ENCODE measurements around the gene OR2AE1. TPM values are rescaled to one million over a fixed set of nuclear protein-coding genes. Genes with fewer than 3 reads are reported as not detected.

Gene OR2AE1
- total and polyA plus RNA-seq, 2 of the 13 experiments (the other 11 are each of a cell fraction or from before 2014, with no cell fraction given) = not detected

- TF ChIP-seq DRAP1 (CRISPR knock-in tag; IDR thresholded peaks at IDR 0.05) (peak; percentile 93), NKX3-1 (CRISPR knock-in tag; IDR thresholded peaks at IDR 0.05) (peak; percentile 35), ASH2L (IDR thresholded peaks at IDR 0.05; ENCODE audit: insufficient read length, low read depth, low read length) (peak; percentile 69), SOX6 (IDR thresholded peaks at IDR 0.05) (no peak), SOX6 (CRISPR knock-in tag; IDR thresholded peaks at IDR 0.05) (peak; percentile 60), SIN3A (IDR thresholded peaks at IDR 0.05; ENCODE audit: borderline replicate concordance, low read depth, low read length) (0 out of 2 replicates have a peak, but pooled peaks have one; percentile 48), MTF2 (CRISPR knock-in tag; IDR thresholded peaks at IDR 0.05; ENCODE audit: borderline replicate concordance) (no peak), EED (CRISPR knock-in tag; IDR thresholded peaks at IDR 0.05) (no peak), ZBED4 (CRISPR knock-in tag; IDR thresholded peaks at IDR 0.05; ENCODE audit: borderline replicate concordance) (no peak), ZNF776 (CRISPR knock-in tag; IDR thresholded peaks at IDR 0.05) (no peak), ZNF792 (CRISPR knock-in tag; IDR thresholded peaks at IDR 0.05) (0 out of 2 replicates have a peak, but pooled peaks have one; percentile 30), PBX2 (CRISPR knock-in tag; IDR thresholded peaks at IDR 0.05) (no peak), ELF3 (CRISPR knock-in tag; IDR thresholded peaks at IDR 0.05) (peak; percentile 8; the same call in 1 of the 2 replicates), ZNF121 (CRISPR knock-in tag; IDR thresholded peaks at IDR 0.05) (no peak), ZSCAN31 (CRISPR knock-in tag; IDR thresholded peaks at IDR 0.05; ENCODE audit: low read depth) (peak; percentile 62; the same call in 1 of the 2 replicates), ZFP36L2 (CRISPR knock-in tag; IDR thresholded peaks at IDR 0.05) (no peak), BCL6 (CRISPR knock-in tag; IDR thresholded peaks at IDR 0.05) (peak; percentile 85), IRF2 (CRISPR knock-in tag; IDR thresholded peaks at IDR 0.05) (peak; percentile 46; the same call in 1 of the 2 replicates), MXD4 (CRISPR knock-in tag; IDR thresholded peaks at IDR 0.05) (0 out of 2 replicates have a peak, but pooled peaks have one; percentile 23), TEAD3 (CRISPR knock-in tag; optimal IDR thresholded peaks at IDR 0.05; ENCODE audit: borderline replicate concordance) (peak; percentile 75), HNF1A (IDR thresholded peaks at IDR 0.05; ENCODE audit: low read depth) (peak; percentile 94), HNF1A (CRISPR knock-in tag; IDR thresholded peaks at IDR 0.05; ENCODE audit: borderline replicate concordance) (peak; percentile 96)
Measured at GRCh38 chr7:99829524-99830160, 47.2 kb downstream of the OR2AE1 start (continued).
